Neural cell (in vitro differentiated cells): ENCODE data around the gene KCNA2.

Source experiments
- CTCF ChIP-seq: fragments of 450-650 bp; IDR thresholded peaks from 2 replicates; pipeline ENCODE4 v1.5.1; 2014; ENCODE audit warnings: antibody characterized with exemption, mild to moderate bottlenecking, moderate library complexity; ENCODE audit not compliant: poor library complexity, severe bottlenecking
- EP300 ChIP-seq: fragments of 450-650 bp; conservative IDR thresholded peaks from 2 replicates; pipeline ENCODE4 v1.6.1; 2014; ENCODE audit warnings: antibody characterized with exemption, mild to moderate bottlenecking, moderate library complexity; ENCODE audit not compliant: poor library complexity, severe bottlenecking
- EZH2 ChIP-seq: fragments of 200-600, 300-800 bp; shearing (Covaris generic), sonication (generic); IDR thresholded peaks from 2 replicates; pipeline ENCODE4 v1.6.1; 2014; ENCODE audit warnings: antibody characterized with exemption, low read length, borderline replicate concordance, mild to moderate bottlenecking; ENCODE audit not compliant: insufficient read depth, poor library complexity, severe bottlenecking
- POLR2AphosphoS5 ChIP-seq: IDR thresholded peaks from 2 replicates; pipeline ENCODE4 v1.6.1; 2012

GRCh38 chr1:110588486-110588885 lies 17.7 kb downstream of the KCNA2 start:
- no peak for TF ChIP-seq CTCF
- no peak for TF ChIP-seq POLR2AphosphoS5
- no peak for TF ChIP-seq EZH2
- no peak for TF ChIP-seq EP300
